T-helper 2 cell (primary cell): ENCODE results near the gene CUEDC1.

Source experiments
- DNase-seq, 5 experiments: peaks; one replicate each; pipeline versions ENCODE4 v3.0.0 to v3.0.0-alpha.2; 2012 to 2022

The CUEDC1 gene

DNA sequence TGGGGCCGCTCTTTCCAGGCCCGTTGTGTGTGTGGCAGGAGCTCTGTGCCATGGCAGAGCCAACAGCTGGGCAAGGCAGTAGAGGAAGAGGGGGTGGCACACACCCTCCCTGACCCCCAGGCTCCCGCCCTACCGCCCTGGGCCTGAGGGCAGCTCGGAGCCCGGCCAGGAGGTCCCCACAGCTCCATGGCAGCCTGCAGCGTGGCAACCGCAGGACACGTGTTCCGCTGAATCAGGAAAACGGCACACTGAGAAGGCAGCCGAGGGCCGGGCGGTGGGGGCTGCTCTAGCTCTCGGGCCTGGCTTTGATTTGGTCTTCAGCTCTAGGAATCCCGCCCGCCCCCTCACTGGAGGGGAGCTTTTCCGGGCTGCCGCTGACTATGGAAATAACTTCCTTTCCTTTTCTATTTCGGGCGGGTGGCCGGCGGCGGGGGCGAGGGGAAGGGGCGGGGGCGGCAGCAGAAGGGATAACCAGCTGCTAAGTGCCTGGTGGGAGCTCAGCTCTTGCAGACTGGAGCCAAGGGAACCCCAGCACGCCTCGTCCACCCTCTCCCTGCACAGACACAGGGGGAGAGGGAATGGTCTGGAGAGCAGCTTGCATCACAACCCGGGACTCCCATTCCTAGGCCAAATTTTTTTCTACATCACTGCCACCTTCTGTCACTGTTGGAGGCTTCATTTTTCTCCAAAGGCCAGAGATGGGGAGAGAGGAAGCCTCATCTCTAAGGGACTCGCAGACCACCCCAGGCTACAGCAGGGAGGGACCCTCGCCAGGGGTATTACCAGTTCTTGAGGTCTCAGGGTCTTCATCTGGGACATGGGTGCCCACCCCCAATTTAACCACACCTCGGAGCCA, 80.5 kb downstream of the CUEDC1 start:
- no peak for DNase-seq

DNA sequence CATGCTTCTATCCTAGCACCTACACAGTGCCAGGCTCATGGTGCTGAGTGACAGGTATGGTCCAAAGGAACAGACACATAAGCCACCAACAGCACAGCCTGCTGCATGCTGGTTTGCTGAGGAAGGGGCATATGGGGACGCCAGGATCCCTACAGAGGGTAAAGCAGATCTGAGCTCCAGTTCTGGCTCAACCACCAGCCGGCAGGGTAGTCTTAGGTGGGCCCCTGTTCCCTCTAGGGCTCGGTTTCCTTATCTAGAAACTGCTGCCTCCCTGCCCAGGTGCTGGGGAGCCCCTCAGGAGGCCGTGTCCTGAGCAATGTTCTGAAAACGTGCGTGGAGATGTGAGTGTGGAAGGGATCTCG, 81.2 kb downstream of the CUEDC1 start:
- DNase-seq = no peak

DNA sequence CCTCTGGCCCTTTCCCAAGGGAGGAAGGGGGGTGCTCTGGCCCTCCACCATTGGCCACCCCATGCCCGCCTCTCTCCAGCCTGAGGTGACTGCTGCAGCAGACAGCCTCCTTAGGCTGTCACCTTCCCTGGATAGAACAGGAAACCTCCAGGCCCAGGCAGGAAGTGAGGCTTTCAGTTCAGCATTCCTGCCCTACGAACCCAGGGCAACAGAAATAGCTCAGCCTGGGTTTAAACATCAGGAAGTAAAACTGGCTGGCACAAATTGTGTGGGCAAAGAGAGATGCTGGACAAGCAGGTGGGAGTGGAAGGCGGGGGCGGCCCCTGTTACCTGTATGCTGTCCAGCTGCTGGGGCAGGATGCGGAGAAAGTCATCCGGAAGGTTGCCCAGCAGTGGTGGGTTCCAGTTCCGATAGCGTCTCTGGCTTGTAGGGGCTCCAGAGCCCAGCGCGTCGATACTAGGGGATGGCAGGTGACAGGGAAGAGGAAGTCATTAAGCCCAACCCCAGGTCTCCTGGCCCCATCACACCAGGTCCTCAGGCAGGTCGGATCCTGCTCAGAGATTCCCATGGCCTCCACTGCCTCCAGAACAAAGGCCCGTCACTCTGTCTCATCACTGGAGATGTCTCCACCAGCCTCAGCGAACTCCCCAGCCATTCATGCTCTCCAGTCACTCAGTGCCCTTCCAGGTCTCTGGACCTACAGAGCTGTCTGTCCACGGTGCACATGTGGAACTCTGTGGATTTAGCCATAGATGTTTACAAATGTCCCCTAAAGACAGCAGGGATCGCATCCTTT, 81.8 kb downstream of the CUEDC1 start:
- no peak for DNase-seq

DNA sequence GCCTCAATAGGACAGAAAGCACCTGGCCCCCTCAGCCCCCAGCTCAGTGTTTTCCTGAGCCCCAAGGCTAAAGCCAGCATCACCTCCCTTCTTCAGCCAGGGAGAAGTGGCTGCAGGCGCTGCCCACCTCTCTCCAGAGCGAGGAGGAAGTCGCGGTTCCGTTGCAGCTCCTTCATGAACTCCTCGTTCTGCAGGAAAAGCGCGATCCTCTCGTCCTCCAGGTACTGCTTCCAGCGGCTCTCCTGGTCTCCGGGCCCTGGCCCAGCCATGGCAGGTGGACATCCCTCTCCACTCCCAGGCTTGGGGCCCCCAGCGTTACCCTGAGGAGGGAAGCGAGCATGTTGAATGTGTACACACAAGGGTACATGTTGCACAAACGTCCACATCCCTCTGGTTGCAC, 82.7 kb downstream of the CUEDC1 start:
- no peak for DNase-seq

DNA sequence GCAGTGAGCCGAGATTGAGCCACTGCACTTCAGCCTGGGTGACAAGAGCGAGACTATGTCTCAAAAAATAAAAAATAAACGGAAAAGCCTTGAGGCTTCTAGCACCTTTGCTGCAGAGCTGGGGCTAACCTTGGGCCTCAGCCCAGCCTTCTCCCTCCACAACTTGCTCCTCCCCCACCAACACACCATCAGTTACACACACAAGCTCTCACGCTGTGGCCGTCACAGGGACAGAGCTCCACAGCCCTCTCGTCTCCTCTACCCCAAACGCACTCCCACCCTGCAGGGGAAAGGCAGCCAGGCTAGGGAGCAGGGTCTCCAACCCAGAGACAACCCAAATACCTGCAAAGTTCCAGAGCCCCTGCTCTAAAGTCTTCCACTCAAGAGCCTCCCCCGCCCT, 83.3 kb downstream of the CUEDC1 start:
- no peak for DNase-seq

DNA sequence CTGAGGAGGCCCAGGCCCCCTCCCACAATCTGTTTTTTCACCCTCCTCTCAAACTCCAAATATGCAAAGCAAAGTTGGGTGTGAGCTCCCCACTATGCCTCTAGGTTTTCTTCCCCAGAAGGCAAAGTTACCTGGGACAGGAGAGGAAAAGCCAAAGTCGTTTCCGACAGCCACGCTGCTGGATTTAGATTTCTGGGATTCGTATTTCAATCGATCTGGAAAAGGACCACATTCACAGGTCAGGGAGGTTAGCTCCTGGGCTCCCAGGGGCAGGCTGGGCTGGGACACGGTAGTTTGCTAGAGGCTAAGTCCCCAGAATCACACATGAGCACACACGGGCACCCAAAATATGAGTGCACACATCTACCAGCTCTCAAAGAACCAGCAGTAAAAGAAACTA, 84.1 kb downstream of the CUEDC1 start:
- DNase-seq = no peak

DNA sequence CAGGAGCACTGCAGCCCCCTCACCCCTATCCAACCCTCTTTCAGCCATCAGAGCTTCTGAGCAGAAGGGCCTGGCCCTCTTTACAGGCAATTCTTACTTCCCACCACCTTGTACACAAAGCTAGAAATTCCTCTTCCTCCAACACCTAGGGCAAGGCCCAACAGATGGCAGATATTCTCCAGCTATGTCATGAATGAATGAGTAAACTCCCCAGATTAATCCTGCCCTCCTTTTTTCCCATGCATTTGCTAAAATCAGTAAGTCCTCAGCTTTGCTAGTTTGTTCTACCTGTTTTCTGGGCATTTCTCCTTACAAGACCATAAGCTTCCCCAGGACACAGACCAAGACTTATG, 85.0 kb downstream of the CUEDC1 start:
- no peak for DNase-seq

DNA sequence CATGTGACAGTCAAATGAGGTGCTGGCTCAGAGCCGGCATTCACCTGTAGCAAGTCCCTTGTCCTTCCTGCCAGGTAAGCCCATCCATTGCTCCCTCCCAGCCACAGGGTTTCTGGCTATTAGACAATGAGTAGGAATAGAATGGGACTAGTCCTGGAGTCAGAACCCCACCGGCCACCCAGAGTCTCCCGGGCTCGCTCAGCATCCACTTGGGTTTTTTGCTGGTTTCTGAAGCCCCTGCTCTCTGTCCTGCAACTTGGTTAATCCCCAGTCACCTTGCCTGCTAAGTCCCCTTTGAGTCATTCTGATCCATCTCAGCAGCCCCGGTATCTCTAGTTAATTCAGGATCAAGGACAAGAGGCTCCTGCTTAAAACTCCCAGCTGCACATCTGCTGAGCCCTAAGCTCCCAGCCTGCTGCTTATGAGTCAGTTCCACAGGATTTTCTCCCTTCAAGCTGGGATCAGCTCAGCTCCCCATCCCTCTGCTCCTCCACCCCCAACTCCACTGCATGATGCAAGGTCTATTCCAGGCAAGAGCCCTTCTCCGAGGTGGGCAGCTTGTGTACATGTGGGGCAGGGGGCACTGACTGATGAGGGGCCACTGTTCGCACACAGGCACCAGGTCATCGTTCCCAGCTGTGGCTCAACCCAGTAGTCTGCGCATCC, 85.5 kb downstream of the CUEDC1 start:
- no peak for DNase-seq

DNA sequence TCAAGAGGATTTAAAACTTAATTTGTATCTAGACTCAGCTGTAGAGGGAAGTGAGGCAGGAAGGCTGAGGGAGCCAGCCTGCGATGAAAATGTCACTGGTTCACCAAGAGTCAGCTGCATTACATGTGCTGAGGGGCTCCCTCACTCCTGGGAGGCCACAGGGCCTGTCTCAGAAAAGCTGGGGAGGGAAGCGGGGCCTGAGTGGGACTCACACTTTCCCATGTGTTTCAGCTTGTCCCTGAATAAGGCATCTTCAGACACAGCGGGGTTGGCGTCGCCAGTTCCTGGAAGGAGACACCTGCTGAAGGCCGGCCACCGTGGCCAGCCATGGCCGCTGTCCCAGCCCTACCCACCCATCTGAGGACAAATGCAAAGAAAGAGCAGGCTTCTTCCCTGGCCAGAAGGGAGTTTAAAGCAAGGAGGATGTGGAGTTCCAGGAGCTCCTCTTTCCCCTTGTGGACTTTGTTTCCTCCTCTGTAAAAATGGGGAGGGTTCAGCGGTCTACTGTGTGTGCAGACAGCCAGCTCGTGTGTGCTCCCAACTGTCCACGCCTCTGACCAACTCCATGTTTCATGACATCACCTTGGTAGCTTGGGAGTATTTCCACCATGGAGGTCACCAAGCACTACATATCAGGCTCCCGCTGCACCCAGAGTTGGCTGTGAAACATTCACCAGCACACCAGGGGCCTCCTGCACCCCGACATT, 86.1 kb downstream of the CUEDC1 start:
- no peak for DNase-seq

DNA sequence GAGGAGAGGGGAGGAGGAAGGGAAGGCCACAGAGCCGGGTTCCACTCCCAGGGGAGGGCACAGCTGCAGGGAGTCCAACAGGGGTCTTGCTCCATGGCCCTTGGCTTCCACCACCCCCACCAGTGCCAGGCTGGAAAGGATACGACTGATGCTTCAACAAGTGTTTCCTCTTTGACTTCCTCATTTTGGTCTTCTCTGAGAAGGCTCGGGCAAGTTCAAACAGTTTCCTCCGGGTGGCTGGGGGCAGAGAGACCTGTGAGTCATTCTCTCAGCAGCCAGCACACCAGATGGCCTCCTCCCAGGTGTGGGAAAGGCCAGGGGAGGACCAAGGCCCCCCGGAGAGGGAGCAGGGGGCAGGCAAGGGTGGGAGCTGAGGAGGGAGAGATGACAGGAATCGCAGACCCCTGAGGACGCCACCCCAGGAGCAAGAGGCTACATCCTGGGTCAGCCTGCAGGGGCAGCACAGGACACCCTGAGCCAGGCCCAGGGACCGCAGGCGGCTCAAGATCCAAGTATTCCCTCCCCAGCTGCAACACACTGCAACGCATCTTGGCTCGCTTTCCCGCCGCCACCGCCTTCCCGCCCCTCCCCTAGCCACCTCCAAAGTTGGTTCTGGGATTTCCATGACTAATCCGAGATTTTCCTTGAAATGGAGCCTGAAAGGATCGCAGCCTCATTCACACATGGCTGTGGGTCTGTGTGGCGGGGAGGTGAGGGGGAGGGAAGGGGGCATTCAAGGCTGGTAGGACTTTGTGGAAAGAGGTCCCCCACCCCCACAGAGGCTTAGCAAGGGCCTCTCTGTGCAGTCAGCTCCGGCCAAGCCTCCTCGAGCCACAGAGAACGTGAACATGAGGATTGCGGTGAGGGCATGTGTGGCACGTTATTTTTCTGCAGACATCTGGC, 87.0 kb downstream of the CUEDC1 start:
- no peak for DNase-seq

DNA sequence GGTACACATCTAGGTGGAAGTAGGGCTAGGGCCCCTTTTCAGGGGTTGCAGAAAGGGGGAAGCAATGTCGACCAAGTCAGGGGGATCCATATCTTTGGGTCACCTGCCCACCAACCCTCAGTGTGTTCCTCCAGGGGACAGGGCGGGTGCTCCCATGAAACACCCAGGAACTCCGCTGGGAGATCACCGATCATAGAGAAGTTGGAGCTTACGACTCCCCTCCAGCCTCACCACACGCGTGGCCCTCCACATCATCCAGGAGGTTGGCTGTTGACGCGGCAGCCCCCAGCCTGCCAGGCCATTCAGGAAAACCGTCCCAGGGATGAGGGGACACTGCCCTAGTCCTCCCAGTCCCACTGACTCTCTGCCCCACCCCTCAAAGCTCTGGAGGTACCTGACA, 88.1 kb downstream of the CUEDC1 start:
- no peak for DNase-seq

DNA sequence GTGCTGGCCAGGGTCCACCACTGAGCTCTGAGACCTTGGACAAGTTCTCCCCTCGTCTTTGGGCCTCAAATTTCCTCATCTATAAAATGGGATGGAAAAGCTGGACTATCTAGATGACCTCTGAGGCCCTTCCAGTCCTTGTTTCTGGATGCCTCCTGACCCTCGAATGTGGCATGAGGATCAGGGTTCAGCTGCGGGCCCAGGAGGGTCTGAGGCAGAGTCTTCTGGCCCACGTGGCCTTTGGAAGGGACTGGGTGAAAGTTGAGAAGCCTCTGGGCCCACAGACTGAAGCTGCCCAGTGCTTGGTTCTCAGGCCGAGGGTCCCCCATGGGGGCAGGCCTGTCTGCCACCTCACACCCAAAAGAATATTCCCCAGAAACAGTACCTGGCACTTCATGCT, 88.5 kb downstream of the CUEDC1 start:
- DNase-seq = no peak

DNA sequence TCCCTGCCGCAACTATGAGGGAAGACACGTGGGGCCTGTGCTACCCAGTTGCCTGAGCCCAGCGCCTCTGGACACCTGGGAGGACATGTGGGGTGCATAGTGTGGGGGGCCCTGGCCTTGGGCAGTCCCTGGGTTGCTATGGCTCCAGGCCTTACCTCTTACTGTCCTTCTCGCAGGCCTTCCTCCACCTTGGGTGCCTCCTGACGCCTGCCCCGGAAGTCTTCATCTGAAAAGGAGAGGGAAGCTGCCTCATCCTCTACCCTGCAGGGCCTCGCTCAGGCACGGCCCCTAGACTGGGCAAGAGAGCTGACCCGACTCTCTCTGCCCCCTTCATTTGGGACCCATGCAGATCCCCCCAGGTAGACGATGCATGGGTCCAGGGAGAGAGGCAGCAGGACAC, 88.9 kb downstream of the CUEDC1 start:
- no peak for DNase-seq

DNA sequence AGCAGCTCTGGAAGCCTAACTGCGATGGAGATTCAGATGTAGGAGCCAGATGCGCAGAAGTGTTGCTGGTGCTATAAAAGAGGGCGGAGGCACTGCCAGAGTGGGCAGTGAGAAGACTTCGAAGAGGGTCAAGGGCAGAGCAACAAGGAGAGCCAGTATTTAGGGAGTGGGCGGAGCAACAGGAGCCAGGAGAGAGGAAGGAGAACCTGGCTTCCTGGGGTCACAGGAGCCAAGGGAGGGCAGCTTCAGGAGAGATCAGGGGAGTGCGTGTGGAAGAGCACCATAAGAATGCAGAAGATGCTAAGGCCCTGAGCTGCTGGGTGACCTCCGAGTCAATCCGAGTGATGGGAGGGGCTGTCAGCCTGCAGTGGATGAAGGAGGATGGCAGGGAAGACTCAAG, 90.9 kb downstream of the CUEDC1 start:
- DNase-seq = no peak

DNA sequence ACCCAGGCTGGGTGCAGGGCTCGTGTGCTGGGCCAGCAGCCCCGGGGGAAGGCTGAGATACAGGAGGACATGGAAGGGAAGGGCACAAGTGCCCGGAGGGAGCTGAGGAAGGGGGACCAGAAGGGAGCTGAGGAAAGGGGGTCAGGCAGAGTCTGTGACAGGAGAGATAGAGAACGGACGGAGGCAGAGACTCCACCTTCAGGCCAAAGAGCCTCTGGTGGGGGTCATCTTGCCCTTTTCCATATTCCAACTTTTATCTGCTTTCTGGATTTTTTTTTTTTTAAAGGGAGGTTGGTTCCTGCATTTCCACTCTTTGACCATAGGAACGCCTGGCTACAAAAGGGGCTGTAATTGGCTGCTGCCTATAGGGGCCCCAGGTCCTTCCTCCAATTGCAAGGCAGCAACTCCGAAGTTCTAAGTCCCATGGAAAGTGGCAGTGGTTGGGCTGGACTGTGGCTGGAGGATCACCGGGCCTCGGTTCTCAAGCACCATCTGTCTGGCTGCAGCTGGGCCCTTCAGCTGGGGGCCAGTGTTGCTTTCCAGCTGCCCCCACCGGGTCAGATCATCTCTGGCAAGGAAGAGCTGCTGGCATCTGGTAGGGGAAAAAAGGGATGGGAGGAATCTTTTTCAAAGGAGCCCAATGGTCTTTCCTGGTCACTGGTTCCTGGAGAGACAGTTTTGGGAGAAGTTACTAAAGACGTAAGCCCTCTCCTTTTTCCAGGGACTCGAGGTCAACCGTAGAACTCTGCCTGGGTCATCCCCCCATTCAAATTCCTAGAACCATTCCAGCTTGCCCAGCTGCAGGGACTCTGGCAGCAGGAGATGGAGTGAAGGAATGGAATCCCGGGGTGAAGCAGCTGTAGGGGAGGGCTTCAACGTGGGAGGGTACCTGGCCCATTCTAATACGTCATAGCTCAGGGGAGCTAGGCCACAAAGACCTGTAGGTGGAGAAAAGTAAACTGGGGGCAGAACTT, 92.2 kb downstream of the CUEDC1 start:
- DNase-seq = no peak

DNA sequence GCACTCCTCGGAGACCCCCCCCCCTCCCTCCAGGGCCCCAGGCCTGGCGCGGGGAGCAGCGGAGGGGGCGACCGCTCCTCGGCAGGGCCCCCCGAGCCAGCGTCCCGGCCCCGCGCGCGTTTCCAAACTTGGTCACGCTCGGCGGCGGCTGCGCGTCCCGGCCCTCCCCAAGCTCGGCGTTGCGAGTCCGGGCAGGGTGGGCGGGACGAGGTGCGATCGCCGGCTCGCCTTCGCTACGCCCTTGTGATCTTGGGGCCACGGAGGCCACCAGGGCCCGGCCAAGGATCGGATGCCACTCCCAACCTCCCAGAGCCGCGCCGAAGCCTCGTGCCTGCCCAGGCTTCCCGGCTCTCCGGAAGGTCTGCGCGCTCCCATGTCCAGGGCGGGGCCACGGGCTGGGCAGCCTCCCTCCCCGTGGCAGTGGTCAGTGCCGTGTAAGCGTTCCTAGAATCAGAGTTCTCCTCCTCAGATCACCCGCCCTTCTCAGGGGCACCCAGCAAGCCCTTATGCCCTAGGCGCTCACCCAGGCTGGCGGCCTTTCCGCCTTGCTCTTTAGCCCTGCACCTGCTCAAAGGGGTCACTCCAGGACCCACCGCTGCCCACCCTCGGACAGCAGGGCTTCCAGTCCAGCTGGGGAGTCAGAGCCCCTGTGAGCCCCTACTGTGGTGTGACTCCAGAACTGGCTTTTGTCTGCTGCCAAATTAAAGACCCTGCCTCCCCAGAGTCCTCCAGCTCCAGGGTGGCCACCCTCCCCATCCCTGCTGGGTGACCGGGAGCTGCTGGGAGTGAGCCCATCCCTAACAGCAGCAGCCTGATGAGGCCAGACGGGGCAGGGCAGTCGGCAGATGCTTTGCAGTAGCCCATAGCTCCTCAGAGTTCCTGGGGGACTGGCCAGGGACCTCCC, 93.2 kb downstream of the CUEDC1 start:
- DNase-seq = no peak

DNA sequence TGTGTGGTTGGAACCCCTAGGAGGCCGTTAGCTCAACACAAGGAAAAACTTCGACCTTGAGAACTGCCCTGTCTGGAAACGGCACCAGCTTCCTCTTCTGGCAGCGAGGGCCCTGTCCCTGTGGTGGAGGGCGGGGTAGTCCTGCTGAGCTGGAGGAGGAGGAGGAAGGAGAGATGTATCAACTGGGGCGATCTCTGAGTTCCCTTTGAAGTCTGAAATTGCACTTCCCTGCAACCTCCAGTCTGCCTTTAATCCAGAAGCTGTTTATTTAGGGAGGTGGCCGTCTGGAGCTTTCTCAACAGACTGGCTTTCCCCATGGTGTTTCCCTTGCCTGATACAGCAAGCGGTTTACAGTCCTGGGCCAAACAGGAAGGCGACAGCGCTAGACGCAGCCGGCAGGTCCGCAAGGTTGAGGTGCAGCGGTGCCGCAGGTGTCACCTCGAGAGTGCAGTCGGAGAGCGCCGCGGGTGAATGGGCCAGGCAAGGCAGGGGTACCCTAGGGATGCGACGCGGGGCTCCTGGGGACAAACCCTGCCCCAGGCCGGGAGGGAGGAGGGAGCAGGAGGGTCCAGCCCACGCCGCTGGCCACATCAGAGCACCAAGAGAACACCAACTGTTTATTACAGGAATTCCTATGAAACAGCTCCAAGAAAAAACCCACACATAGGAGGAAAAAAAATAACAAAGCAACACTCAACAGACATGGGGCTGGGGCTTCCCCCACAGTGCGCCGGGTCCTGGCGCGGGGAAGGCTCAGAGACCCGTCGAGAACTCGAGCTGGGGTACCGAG, 94.0 kb downstream of the CUEDC1 start:
- DNase-seq = peak in 2 of 5 experiments; percentile 27 to 41

DNA sequence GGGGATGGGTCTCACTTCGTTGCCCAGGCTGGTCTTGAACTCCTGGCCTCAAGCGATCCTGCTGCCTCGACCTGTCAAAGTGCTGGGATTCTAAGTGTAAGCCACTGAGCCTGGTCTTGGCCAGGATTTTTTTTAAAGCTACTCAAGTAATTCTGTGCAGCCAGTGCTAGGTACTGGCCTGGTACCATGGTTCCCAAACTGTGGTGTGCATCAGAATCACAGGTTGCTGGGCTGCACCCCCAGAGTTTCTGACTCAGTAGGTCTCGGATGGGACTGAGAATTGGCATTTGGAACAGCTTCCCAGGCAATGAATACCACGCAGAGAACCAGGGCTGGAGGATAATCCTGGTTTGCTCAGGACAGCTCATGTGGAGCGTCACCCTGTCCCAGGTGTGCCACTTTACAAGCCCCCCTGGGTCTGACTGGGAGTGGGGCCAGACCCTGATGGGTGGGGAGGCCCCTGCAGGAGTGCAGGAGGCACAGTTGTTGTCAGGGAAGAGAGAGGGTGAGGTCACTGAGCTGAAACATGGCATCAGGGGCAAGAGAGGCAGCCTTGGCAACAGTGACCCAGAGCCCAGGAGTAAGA, 94.7 kb downstream of the CUEDC1 start:
- DNase-seq = no peak
